Measurements from ENCODE around the gene DCC. TPM values are rescaled to one million over a fixed set of nuclear protein-coding genes. Genes with fewer than 3 reads are reported as not detected.

The DCC gene
- total RNA-seq, 1 experiment from 2014 or later = 0.72 TPM

DNA sequence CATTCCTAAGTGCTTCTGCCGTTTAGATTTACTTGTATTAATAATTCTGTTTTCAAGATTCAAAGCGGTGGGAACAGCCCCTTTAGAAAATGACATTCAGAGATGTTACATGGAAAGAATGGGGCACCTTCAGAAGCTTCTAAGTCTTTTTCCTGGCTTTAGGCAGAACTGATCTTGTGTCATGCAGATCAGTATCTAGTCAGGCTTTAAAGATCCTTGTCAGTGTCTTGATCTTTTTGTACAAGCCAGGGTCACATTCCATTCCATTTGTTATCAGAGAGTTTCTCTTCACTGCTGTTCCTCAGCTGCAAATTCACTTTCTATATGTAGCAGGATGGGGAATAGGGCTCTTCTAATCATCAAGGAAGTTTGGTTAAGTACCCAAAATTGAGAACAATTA is 275.3 kb downstream of the DCC start (continued):
- TF ChIP-seq MYBL2 (CRISPR knock-in tag; IDR thresholded peaks at IDR 0.05) (no peak), CBFB (CRISPR knock-in tag; IDR thresholded peaks at IDR 0.05; ENCODE audit: low read depth) (no peak), JAZF1 (CRISPR knock-in tag; IDR thresholded peaks at IDR 0.05) (no peak), STAT6 (CRISPR knock-in tag; conservative IDR thresholded peaks at IDR 0.05; ENCODE audit: low read depth) (no peak), ATF1 (CRISPR knock-in tag; IDR thresholded peaks at IDR 0.05) (no peak), TEAD1 (CRISPR knock-in tag; IDR thresholded peaks at IDR 0.05) (no peak)
- TF ChIP-seq, protein P1, sequence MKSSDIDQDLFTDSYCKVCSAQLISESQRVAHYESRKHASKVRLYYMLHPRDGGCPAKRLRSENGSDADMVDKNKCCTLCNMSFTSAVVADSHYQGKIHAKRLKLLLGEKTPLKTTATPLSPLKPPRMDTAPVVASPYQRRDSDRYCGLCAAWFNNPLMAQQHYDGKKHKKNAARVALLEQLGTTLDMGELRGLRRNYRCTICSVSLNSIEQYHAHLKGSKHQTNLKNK (CRISPR knock-in tag; IDR thresholded peaks at IDR 0.05) = no peak

- Mint-ChIP-seq H3K27me3 (ENCODE audit: low read depth) (no peaks in the 10 kb centered on the region), H3K4me3 (no peak overlapping the region), H3K4me1 (peaks cover 5% of the 10 kb centered on the region; the same call in 1 of the 2 replicates), H3K9me3 (no peaks in the 10 kb centered on the region), H3K36me3 (no peaks in the 10 kb centered on the region), H3K27ac (no peak overlapping the region)
- TF ChIP-seq GABPB1 (CRISPR knock-in tag; IDR thresholded peaks at IDR 0.05) (no peak), SMAD3 (CRISPR knock-in tag; IDR thresholded peaks at IDR 0.05; ENCODE audit: borderline replicate concordance) (no peak), FOXP1 (CRISPR knock-in tag; IDR thresholded peaks at IDR 0.05; ENCODE audit: borderline replicate concordance) (no peak), ETV6 (CRISPR knock-in tag; IDR thresholded peaks at IDR 0.05) (no peak), ZNF423 (CRISPR knock-in tag; IDR thresholded peaks at IDR 0.05) (no peak), NFYB (CRISPR knock-in tag; conservative IDR thresholded peaks at IDR 0.05; ENCODE audit: low read depth) (no peak), FOXK1 (CRISPR knock-in tag; IDR thresholded peaks at IDR 0.05) (no peak), KAT7 (CRISPR knock-in tag; IDR thresholded peaks at IDR 0.05; ENCODE audit: borderline replicate concordance) (no peak)
- CTCF ChIA-PET = no interaction called here
- POLR2A ChIA-PET = no interaction called here
- ATAC-seq (no peak), DNase-seq (ENCODE audit: low spot score) (no peak)
Observed at GRCh38 chr18:52615943-52616342, 275.9 kb downstream of the DCC start.

- Mint-ChIP-seq H3K9me3 (no peaks in the 10 kb centered on the region), H3K27me3 (ENCODE audit: low read depth) (no peaks in the 10 kb centered on the region), H3K36me3 (no peaks in the 10 kb centered on the region), H3K4me1 (peaks cover 8% of the 10 kb centered on the region), H3K27ac (no peak overlapping the region), H3K4me3 (no peak overlapping the region)
- TF ChIP-seq NR2C2 (CRISPR knock-in tag; IDR thresholded peaks at IDR 0.05) (no peak), GRHL2 (CRISPR knock-in tag; IDR thresholded peaks at IDR 0.05; ENCODE audit: insufficient replicate concordance, severe bottlenecking) (no peak), ZNF138 (CRISPR knock-in tag; conservative IDR thresholded peaks at IDR 0.05) (no peak), FOXP1 (CRISPR knock-in tag; IDR thresholded peaks at IDR 0.05; ENCODE audit: borderline replicate concordance) (no peak), ZNF423 (CRISPR knock-in tag; IDR thresholded peaks at IDR 0.05) (no peak), RELA (CRISPR knock-in tag; IDR thresholded peaks at IDR 0.05; ENCODE audit: borderline replicate concordance) (no peak), CBFB (CRISPR knock-in tag; IDR thresholded peaks at IDR 0.05; ENCODE audit: low read depth) (no peak), ZNF396 (CRISPR knock-in tag; IDR thresholded peaks at IDR 0.05; ENCODE audit: borderline replicate concordance) (no peak), RORB (CRISPR knock-in tag; IDR thresholded peaks at IDR 0.05) (no peak), ATF1 (CRISPR knock-in tag; IDR thresholded peaks at IDR 0.05) (no peak), JUN (CRISPR knock-in tag; IDR thresholded peaks at IDR 0.05) (no peak), CDX4 (CRISPR knock-in tag; IDR thresholded peaks at IDR 0.05; ENCODE audit: borderline replicate concordance) (no peak)
- TF ChIP-seq, protein P2, sequence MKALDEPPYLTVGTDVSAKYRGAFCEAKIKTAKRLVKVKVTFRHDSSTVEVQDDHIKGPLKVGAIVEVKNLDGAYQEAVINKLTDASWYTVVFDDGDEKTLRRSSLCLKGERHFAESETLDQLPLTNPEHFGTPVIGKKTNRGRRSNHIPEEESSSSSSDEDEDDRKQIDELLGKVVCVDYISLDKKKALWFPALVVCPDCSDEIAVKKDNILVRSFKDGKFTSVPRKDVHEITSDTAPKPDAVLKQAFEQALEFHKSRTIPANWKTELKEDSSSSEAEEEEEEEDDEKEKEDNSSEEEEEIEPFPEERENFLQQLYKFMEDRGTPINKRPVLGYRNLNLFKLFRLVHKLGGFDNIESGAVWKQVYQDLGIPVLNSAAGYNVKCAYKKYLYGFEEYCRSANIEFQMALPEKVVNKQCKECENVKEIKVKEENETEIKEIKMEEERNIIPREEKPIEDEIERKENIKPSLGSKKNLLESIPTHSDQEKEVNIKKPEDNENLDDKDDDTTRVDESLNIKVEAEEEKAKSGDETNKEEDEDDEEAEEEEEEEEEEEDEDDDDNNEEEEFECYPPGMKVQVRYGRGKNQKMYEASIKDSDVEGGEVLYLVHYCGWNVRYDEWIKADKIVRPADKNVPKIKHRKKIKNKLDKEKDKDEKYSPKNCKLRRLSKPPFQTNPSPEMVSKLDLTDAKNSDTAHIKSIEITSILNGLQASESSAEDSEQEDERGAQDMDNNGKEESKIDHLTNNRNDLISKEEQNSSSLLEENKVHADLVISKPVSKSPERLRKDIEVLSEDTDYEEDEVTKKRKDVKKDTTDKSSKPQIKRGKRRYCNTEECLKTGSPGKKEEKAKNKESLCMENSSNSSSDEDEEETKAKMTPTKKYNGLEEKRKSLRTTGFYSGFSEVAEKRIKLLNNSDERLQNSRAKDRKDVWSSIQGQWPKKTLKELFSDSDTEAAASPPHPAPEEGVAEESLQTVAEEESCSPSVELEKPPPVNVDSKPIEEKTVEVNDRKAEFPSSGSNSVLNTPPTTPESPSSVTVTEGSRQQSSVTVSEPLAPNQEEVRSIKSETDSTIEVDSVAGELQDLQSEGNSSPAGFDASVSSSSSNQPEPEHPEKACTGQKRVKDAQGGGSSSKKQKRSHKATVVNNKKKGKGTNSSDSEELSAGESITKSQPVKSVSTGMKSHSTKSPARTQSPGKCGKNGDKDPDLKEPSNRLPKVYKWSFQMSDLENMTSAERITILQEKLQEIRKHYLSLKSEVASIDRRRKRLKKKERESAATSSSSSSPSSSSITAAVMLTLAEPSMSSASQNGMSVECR (CRISPR knock-in tag; IDR thresholded peaks at IDR 0.05; ENCODE audit: borderline replicate concordance) = no peak
- TF ChIP-seq, protein P3, sequence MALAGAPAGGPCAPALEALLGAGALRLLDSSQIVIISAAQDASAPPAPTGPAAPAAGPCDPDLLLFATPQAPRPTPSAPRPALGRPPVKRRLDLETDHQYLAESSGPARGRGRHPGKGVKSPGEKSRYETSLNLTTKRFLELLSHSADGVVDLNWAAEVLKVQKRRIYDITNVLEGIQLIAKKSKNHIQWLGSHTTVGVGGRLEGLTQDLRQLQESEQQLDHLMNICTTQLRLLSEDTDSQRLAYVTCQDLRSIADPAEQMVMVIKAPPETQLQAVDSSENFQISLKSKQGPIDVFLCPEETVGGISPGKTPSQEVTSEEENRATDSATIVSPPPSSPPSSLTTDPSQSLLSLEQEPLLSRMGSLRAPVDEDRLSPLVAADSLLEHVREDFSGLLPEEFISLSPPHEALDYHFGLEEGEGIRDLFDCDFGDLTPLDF (CRISPR knock-in tag; IDR thresholded peaks at IDR 0.05) = no peak
- no peak for ATAC-seq
- no peak for DNase-seq (ENCODE audit: low spot score)
- POLR2A ChIA-PET = no interaction called here
- CTCF ChIA-PET = no interaction called here
Observed at GRCh38 chr18:52617931-52618330, 277.9 kb downstream of the DCC start.
